HL-60/S4 treated with phorbol 12-myristate 13-acetate at 8.2 ng/mL for 4 days and 3 days (cell line): ENCODE data around the gene USP5.
"Not testable (repeated sequence)": the region's sequence is repeated elsewhere in the genome, so short reads cannot be mapped to it uniquely, and the experiment has no call there.

Source experiments
- in situ Hi-C: fragments of 300-500 bp; cut with MboI; formaldehyde crosslinking; loops from 2 replicates; pipeline ENCODE4 v1.15.0; 2022; ENCODE audit warnings: low sequenced_read_pairs

The USP5 gene

GRCh38 chr12:6883683-6884082 lies 31.7 kb downstream of the USP5 start:
- in situ Hi-C loops: no loop called here

DNA sequence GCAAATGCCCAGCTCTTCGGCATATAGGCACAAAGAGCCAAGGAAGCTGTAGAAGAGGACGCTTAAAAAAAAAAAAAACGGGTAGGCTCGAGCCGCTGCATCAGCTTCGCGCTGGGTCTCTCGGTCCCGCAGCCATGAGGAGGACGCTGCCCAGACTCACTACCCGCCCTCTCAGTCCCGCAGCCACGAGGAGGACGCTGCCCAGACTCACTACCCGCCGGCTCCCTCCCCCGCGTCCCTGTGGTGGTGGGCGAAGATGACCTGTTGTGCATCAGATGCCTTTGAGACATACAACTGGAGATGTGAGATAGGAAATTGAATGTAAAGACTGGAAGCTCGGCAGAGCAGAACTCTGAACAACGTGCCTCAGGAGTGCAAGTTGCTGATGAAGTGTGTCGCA lies 32.6 kb downstream of the USP5 start:
- in situ Hi-C loops: no loop called here

DNA sequence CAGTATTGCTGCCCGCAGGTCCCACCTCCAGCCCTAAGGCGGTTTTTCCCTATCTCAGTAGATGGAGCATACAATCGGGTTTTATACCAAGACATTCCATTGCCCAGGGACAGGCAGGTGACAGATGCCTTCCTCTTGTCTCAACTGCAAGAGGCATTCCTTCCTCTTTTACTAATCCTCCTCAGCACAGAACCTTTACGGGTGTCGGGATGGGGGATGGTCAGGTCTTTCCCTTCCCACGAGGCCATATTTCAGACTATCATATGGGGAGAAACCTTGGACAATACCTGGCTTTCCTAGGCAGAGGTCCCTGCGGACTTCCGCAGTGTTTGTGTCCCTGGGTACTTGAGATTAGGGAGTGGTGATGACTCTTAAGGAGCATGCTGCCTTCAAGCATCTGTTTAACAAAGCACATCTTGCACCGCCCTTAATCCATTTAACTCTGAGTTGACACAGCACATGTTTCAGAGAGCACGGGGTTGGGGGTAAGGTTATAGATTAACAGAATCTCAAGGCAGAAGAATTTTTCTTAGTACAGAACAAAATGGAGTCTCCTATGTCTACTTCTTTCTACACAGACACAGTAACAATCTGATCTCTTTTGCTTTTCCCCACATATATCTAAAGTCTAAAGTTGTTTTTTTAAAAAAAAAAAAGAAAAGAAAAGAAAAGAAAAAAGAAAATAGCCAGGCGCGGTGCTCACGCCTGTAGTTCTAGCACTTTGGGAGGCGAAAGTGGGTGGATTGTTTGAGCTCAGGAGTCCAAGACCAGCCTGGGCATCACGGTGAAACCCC lies 34.5 kb downstream of the USP5 start:
- in situ Hi-C loops: not testable (repeated sequence)

- in situ Hi-C loops: no loop called here
Observed at GRCh38 chr12:6887460-6887859, 35.5 kb downstream of the USP5 start.

- in situ Hi-C loops: no loop called here
Observed at GRCh38 chr12:6888360-6888759, 36.4 kb downstream of the USP5 start.

DNA sequence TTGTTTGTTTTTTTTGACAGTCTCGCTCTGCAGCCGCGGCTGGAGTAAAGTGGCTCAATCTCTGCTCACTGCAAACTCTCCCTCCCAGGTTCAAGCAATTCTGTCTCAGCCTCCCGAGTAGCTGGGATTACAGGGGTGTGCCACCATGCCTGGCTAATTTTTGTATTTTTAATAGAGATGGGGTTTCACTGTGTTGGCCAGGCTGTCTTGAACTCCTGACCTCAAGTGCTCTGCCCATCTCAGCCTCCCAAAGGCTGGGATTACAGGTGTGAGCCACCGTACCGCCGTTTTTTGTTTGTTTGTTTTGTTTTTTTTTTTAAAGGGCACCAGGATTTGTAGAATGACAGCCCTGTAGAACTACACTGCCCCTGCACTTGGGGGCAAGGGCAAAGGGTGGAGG lies 36.8 kb downstream of the USP5 start:
- in situ Hi-C loops: not testable (repeated sequence)

DNA sequence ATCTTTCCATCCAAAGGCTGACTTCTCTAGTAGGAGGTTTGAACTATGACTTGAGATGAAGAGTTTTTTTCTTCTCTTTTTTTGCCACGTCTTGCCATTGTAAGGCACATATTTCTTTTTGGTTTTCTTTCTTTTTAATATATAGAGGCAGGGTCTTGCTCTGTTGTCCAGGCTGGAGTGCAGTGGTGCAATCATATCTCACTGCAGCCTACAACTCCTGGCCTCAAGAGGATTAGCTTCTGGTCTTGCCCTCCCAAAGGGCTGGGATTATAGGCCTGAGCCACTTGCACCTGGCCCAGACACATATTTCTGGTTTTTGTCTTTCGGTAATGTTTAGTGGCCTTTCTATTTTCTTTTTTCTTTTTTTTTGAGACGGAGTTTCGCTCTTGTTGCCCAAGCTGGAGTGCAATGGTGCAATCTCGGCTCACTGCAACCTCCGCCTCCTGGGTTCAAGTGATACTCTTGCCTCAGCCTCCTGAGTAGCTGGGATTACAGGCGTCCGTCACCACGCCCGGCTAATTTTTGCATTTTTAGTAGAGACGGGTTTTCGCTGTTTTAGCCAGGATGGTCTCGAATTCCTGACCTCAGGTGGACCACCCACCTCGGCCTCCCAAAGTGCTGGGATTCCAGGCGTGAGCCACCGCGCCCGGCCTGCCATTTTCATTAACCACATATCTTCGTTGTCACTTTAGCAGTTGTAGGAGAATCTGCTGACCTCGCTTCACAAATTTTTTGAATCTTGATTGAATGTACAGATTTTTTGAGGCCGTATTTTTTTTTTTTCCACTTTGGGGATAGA lies 38.0 kb downstream of the USP5 start:
- in situ Hi-C loops: not testable (repeated sequence)

GRCh38 chr12:6890789-6891645 lies 39.1 kb downstream of the USP5 start:
- in situ Hi-C loops: no loop called here

GRCh38 chr12:6891646-6892001 lies 39.7 kb downstream of the USP5 start:
- in situ Hi-C loops: no loop called here

GRCh38 chr12:6892683-6893082 lies 40.7 kb downstream of the USP5 start:
- in situ Hi-C loops: not testable (repeated sequence)

- in situ Hi-C loops: no loop called here
Observed at GRCh38 chr12:6894321-6894720, 42.4 kb downstream of the USP5 start.

GRCh38 chr12:6896846-6897435 lies 45.0 kb downstream of the USP5 start:
- in situ Hi-C loops: no loop called here

GRCh38 chr12:6899427-6899826 lies 47.5 kb downstream of the USP5 start:
- in situ Hi-C loops: no loop called here

- in situ Hi-C loops: no loop called here
Observed at GRCh38 chr12:6899837-6900519, 48.0 kb downstream of the USP5 start.

- in situ Hi-C loops: no loop called here
Observed at GRCh38 chr12:6902448-6902847, 50.5 kb downstream of the USP5 start.

DNA sequence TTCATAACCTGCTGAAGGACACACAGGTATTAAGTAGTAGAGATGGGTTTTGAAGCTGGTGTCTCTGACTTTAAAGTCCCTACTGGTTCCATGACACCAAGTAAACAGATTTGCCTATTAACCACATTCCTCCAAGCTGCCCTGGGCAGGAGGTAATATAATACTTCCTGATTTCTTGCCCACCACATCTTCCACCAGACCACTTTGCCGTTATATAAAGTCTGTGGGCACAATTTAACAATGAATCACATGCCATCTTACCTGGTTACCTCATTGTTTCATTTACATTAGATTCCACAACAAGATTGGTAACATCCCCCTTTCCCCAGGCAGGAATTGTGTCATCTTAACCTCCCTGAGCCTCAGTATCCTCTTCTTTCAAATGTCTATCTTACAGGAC lies 51.8 kb downstream of the USP5 start:
- in situ Hi-C loops: no loop called here

DNA sequence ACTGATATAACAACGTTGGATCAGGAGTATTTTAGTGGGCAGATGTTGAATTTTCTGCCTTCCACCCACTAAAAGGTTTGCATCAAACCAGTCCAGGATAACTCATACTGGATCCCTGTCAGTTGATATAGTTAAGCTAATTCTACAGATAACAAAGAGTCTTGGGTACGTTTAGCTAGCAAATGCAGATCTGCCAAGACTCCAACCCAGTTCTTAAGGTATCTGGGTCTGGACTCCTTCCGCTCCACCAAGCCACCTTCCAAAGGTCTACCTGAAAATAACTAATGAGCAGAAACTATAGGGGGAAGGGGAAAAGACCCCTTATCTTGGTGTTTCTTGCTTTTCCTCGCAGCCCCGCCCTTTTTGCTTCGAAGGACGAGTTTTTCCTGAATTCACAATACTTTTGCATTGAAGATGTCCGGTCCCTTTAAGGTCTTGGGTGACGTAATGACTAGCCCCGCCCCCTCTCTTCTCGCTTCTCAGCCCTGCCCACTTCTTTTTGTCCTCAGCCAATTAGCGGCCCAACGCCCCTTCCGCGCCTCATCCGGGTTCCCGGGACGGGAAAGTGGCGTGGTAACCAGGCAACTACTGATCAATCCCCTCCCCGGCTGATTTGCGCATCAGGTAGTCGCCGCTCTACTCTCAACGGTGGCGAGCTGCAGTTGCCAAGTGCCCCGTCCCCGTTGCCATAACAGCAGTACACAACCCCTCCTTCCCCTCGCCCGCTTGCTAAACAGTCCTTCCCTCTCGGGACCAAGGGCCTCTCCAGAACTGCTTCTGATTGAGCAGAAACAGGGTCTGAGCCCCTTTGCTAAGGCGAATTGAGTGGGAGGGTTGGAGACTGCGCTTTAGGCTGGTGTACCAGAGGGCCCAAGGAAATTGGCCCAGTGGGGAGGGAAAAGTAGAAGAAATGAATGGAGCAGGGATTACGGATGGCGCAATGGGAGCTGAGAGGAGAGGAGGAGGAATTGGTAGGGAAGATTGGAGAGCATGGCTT lies 52.6 kb downstream of the USP5 start, which contains the start of gene LRRC23:
Gene LRRC23 (plus strand): TSS at position 543 of the 997 bp plus-strand sequence. CDS start 812 bp downstream, outside the sequence.
- in situ Hi-C loops: no loop called here

DNA sequence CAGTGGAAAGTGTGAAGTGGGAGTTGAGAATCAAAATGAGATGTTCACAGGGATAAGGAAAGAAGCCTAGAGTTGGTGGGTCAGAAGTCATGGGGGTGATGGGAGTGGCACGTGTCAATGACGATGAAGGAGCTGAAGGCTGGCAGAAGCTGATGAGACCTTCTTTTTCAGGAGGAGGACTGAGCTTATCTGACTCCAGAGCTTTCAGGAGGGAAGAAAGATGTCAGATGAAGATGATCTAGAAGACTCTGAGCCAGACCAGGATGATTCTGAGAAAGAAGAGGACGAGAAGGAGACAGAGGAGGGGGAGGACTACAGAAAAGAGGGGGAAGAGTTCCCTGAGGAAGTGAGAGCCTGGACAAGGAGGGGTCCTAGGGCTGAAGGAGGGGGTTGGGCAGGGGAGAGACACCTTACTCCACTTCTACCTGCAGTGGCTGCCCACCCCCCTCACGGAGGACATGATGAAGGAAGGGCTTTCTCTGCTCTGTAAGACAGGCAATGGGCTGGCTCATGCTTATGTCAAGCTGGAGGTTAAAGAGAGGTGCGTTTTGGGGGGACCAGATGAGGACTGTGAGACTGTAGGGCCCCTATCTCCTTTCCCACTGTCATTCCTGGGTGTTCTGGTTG lies 53.6 kb downstream of the USP5 start:
- in situ Hi-C loops: no loop called here

- in situ Hi-C loops: not testable (repeated sequence)
Observed at GRCh38 chr12:6908141-6908540, 56.2 kb downstream of the USP5 start.
